OCI-LY1 (cell line): ENCODE results near the gene CCT7.

Experiments
- H2AFZ ChIP-seq: fragments of 200-600 bp; sonication (generic), shearing (Covaris generic); 2 replicates; pipeline ENCODE4 v1.6.0; 2014; ENCODE audit warnings: antibody characterized with exemption, mild to moderate bottlenecking, low read length
- H3F3A ChIP-seq: fragments of 200-600 bp; sonication (generic), shearing (Covaris generic); 2 replicates; pipeline ENCODE4 v1.6.0; 2014; ENCODE audit warnings: mild to moderate bottlenecking, antibody characterized with exemption, low read length, moderate library complexity; ENCODE audit not compliant: insufficient read depth
- H3K27ac ChIP-seq: fragments of 200-600 bp; sonication (generic); 2 replicates; pipeline ENCODE4 v1.5.1; 2014; ENCODE audit warnings: low read length, mixed run types, mild to moderate bottlenecking, low read depth; ENCODE audit not compliant: poor library complexity, severe bottlenecking
- H3K27me3 ChIP-seq: fragments of 200-600 bp; sonication (generic); 2 replicates; pipeline ENCODE4 v1.6.0; 2014; ENCODE audit warnings: antibody characterized with exemption, mild to moderate bottlenecking, low read length, moderate library complexity; ENCODE audit not compliant: insufficient read depth
- H3K36me3 ChIP-seq: fragments of 200-600 bp; sonication (generic); 2 replicates; pipeline ENCODE4 v1.6.1; 2014; ENCODE audit warnings: mild to moderate bottlenecking, antibody characterized with exemption, low read length, moderate library complexity, mixed read lengths; ENCODE audit not compliant: insufficient read depth
- H3K4me1 ChIP-seq: fragments of 200-600 bp; sonication (generic); 2 replicates; pipeline ENCODE4 v1.5.1; 2014; ENCODE audit warnings: mild to moderate bottlenecking, low read length, moderate library complexity; ENCODE audit not compliant: insufficient read depth, severe bottlenecking
- H3K4me2 ChIP-seq: fragments of 200-600 bp; sonication (generic), shearing (Covaris generic); 2 replicates; pipeline ENCODE4 v1.6.1; 2014; ENCODE audit warnings: low read length
- H3K4me3 ChIP-seq: fragments of 200-600 bp; sonication (generic); 2 replicates; pipeline ENCODE4 v1.5.1; 2014; ENCODE audit warnings: low read length, low read depth, mild to moderate bottlenecking, mixed read lengths; ENCODE audit not compliant: poor library complexity, severe bottlenecking
- H3K79me2 ChIP-seq: fragments of 200-600 bp; shearing (Covaris generic); 2 replicates; pipeline ENCODE4 v1.6.1; 2016; ENCODE audit warnings: mixed run types, low read length, mixed read lengths; ENCODE audit not compliant: insufficient read depth
- H3K9ac ChIP-seq: fragments of 200-600 bp; sonication (generic), shearing (Covaris generic); 2 replicates; pipeline ENCODE4 v1.6.1; 2014; ENCODE audit warnings: mild to moderate bottlenecking, low read length, mixed read lengths
- H3K9me2 ChIP-seq: fragments of 200-600 bp; sonication (generic), shearing (Covaris generic); 2 replicates; pipeline ENCODE4 v1.6.1; 2014; ENCODE audit warnings: low read depth, mild to moderate bottlenecking, low read length, mixed read lengths
- H3K9me3 ChIP-seq: fragments of 200-600 bp; shearing (Covaris generic); 2 replicates; pipeline ENCODE4 v1.6.1; 2014; ENCODE audit warnings: low read length, mixed read lengths
- H4K20me1 ChIP-seq: fragments of 200-600 bp; sonication (generic), shearing (Covaris generic); 2 replicates; pipeline ENCODE4 v1.6.0; 2016; ENCODE audit warnings: mild to moderate bottlenecking, low read length; ENCODE audit not compliant: insufficient read depth
- EZH2 ChIP-seq: fragments of 200-600 bp; sonication (generic), shearing (Covaris generic); IDR thresholded peaks from 2 replicates; pipeline ENCODE4 v1.8.0; 2017; ENCODE audit warnings: borderline replicate concordance, mixed run types, mild to moderate bottlenecking, antibody characterized with exemption, low read length, moderate library complexity, mixed read lengths
- TF ChIP-seq, protein P1 (sequence below): fragments of 200-600 bp; sonication (generic), shearing (Covaris generic); IDR thresholded peaks from 2 replicates; pipeline ENCODE4 v1.5.1; 2017; ENCODE audit warnings: mild to moderate bottlenecking, antibody characterized with exemption, low read length, moderate library complexity, mixed read lengths

The CCT7 gene

DNA sequence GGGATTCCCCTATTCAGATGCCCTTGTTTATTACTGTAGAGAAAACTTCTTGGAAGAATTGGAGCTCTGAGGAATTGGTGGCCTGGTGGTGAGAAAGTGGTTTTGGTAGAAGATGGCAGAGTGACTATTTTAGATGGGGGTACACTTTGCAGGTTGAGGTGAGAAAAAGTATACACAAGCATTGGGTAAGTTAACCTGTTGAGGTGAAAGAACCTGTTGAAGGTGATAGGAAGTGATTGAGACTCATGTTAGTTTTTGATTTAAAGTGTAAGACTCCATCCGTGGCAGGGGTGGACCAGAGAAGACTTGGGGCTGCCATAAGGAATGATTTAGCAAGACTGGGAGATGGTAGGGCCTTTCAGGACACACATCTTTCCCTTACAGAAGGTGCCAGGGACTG lies 3.1 kb downstream of the CCT7 start:
- Histone ChIP-seq H3K36me3 (peaks cover 65% of the 10 kb centered on the region), H3K9ac (peak overlapping the region; percentile 12; the same call in 1 of the 2 replicates), H2AFZ (no peak overlapping the region), H3K79me2 (peaks cover 71% of the 10 kb centered on the region), H3K27ac (no peak overlapping the region), H3F3A (no peaks in the 10 kb centered on the region), H3K27me3 (no peaks in the 10 kb centered on the region), H3K9me3 (no peaks in the 10 kb centered on the region), H3K9me2 (no peaks in the 10 kb centered on the region), H4K20me1 (no peaks in the 10 kb centered on the region; the same call in 1 of the 2 replicates), H3K4me3 (peak overlapping the region; percentile 14), H3K4me1 (peaks cover 29% of the 10 kb centered on the region), H3K4me2 (peak overlapping the region; percentile 27; the same call in 1 of the 2 replicates)
- TF ChIP-seq EZH2: no peak
- TF ChIP-seq, protein P1, sequence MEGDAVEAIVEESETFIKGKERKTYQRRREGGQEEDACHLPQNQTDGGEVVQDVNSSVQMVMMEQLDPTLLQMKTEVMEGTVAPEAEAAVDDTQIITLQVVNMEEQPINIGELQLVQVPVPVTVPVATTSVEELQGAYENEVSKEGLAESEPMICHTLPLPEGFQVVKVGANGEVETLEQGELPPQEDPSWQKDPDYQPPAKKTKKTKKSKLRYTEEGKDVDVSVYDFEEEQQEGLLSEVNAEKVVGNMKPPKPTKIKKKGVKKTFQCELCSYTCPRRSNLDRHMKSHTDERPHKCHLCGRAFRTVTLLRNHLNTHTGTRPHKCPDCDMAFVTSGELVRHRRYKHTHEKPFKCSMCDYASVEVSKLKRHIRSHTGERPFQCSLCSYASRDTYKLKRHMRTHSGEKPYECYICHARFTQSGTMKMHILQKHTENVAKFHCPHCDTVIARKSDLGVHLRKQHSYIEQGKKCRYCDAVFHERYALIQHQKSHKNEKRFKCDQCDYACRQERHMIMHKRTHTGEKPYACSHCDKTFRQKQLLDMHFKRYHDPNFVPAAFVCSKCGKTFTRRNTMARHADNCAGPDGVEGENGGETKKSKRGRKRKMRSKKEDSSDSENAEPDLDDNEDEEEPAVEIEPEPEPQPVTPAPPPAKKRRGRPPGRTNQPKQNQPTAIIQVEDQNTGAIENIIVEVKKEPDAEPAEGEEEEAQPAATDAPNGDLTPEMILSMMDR: no peak

DNA sequence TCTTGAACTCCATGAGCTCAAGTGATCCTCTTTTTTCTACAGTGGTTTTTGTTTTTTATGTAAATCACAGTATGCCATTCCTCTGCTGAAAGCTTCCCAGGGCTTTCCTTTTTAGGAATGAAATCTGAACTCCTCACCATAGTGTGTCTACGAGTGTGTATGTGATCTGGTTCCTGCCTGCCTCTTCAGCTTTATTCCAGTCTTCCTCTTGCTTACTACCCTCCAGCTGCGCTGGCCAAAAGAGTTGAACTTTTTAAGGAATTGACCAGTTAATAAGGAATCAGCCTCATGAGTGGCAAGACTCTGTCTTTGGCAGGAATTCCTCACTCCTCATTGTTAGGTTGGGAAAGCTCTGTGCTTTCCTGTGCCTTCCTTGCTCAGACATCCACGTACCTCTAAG lies 4.0 kb downstream of the CCT7 start:
- Histone ChIP-seq H3F3A (no peaks in the 10 kb centered on the region), H3K36me3 (peaks cover 75% of the 10 kb centered on the region), H3K27me3 (no peaks in the 10 kb centered on the region), H3K4me2 (no peak overlapping the region), H3K27ac (no peak overlapping the region), H3K9me3 (no peaks in the 10 kb centered on the region), H3K79me2 (peaks cover 71% of the 10 kb centered on the region), H3K9ac (no peak overlapping the region), H4K20me1 (no peaks in the 10 kb centered on the region; the same call in 1 of the 2 replicates), H3K4me1 (peaks cover 24% of the 10 kb centered on the region), H2AFZ (no peak overlapping the region), H3K9me2 (no peaks in the 10 kb centered on the region), H3K4me3 (no peak overlapping the region)
- TF ChIP-seq EZH2: no peak
- TF ChIP-seq, protein P1: no peak

DNA sequence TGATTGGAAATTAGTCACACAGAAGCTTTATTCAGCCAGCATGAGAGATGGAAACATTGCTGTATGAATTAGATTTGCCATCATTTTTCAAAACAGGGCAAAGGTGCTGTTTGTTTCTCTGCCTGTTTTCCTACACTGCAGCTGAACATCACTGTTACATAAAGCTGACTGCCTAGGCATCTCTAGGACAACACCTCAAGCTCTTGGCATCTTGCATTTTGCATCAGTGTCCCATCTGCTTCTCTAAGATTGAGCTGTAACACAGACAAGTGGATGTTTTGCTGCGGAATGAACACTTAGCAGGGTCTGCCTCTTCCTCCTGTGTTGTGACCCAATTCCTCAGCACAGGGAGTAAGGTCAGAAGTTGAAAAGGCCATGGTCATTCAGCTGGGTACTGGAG lies 4.9 kb downstream of the CCT7 start:
- Histone ChIP-seq H3K79me2 (peaks cover 71% of the 10 kb centered on the region), H3K4me3 (no peak overlapping the region), H3K27ac (no peak overlapping the region), H3K9me3 (no peaks in the 10 kb centered on the region), H3K4me1 (peaks cover 24% of the 10 kb centered on the region), H3K36me3 (peaks cover 83% of the 10 kb centered on the region), H3K27me3 (no peaks in the 10 kb centered on the region), H3K4me2 (no peak overlapping the region), H4K20me1 (no peaks in the 10 kb centered on the region; the same call in 1 of the 2 replicates), H2AFZ (no peak overlapping the region), H3F3A (no peaks in the 10 kb centered on the region), H3K9me2 (no peaks in the 10 kb centered on the region), H3K9ac (no peak overlapping the region)
- TF ChIP-seq, protein P1: no peak
- TF ChIP-seq EZH2: no peak
